T1000 (cell line): ENCODE data around the gene OXSR1.
"Not testable (repeated sequence)": the region's sequence is repeated elsewhere in the genome, so short reads cannot be mapped to it uniquely, and the experiment has no call there.

Experiments
- DNase-seq: peaks from one replicate; lab custom pipeline; 2025; ENCODE audit warnings: mixed read lengths; lab: John Stamatoyannopoulos, UW

OXSR1 gene

DNA sequence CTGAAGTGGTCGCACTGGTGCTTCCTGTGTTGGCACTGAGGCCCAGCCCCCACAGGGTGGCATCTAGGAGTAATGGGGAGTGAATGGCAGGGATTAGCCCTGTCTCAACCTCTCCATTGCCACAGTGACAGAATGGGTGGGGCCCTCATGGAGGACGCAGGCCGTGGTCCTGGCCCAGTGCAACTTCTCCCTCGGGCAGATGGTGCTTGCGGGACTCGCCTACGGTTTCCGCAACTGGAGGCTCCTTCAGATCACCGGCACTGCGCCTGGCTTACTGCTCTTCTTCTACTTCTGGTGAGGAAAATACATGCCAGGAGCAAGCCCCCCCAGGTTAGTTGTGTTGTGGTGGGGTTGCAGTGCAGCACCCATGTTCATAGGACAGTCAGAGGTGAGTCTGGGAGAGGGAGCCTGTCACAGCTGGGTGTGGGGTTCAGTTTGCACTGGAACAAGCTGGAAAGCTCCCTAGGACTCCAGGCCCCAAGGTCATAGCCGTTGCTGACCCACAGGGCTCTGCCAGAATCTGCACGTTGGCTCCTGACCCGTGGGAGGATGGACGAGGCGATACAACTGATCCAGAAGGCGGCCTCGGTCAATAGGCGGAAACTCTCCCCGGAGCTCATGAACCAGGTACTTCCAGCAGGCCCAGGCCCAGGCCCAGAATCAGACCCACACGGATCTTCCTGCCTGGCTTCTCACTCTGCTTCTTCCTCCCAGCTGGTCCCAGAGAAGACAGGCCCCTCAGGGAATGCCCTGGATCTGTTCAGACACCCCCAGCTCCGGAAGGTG lies 109.7 kb downstream of the OXSR1 start:
- DNase-seq: no peak

DNA sequence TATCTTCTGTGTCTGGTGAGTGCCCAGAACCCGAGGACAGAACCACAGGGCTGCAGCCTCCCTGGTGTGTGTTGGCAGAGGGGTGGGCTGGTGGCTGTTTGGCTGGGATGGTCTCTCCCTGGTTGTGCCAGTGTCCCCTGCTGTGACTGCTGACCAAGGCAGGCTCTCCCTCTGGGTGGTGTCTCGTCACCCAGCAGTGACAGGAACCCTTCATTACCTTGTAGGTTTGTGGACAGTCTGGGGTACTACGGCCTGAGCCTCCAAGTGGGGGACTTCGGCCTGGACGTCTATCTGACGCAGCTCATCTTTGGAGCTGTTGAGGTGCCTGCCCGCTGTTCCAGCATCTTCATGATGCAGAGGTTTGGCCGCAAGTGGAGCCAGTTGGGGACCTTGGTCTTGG lies 110.3 kb downstream of the OXSR1 start:
- no peak for DNase-seq

DNA sequence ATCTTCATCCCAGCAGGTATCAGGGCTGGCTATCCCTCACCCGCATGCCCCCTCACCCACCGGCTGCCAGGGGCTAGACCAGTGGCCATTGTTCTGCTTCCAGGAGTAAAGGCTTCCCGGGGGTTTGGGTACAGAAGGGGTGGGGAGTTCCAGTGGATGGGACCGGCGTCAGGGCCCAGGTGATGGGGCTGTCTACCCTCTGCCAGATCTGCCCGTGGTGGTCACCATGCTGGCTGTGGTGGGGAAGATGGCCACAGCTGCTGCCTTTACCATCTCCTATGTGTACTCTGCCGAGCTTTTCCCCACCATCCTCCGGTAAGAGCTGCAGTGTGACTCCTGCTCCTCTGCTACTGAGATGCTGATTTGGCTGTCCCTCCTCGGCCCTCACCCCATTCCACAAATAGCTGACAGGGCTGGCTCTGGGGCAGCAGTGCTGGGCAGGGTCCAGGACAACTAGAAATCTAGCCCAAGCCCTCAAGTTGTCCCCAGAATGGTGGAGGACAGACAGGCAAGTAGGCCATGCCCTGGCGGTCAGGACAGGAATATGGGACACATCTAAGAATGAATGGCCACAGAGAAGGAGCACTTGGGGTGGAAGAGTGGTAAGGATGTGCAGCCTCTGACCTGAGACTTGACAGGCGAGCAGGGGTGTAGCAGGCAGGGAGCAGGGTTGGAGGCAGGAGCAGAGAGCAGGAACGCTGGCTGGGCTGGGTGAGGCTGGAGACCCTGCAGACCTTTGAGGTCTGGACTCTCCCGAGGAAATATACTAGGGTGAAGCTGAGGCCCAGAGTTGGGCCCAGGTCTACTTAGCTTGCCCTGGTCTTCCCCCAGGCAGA lies 111.0 kb downstream of the OXSR1 start:
- no peak for DNase-seq

GRCh38 chr3:38276917-38277630 lies 111.7 kb downstream of the OXSR1 start:
- DNase-seq: no peak

GRCh38 chr3:38278841-38279240 lies 113.5 kb downstream of the OXSR1 start:
- no peak for DNase-seq

GRCh38 chr3:38281895-38282686 lies 116.8 kb downstream of the OXSR1 start, which contains the start of gene SLC22A14:
Gene SLC22A14, plus strand, starts transcription at chr3:38282294. Its CDS starts 23,733 bp downstream, at chr3:38306027.
- DNase-seq: no peak

- DNase-seq: no peak
These were observed 118.7 kb downstream of the OXSR1 start for GRCh38 chr3:38283810-38284755.

DNA sequence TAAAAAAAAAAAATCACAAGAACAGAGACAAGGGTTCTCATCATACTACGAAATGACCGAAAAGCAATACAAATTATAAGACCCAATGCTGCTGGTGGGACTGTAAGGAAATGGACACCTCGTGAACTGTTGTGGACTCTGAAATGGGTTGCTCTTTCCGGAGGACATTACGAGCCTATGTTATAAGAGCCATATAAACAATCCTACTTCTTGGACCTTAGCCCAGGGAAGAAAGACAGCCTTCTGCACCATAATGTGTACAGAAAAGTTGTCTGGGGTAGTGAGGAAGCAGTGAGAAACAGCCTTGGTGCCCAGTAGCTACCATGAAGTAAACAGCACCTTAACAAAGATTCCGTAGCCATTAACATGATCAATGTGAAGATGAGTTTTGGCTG lies 119.4 kb downstream of the OXSR1 start:
- no peak for DNase-seq

GRCh38 chr3:38289286-38290217 lies 124.2 kb downstream of the OXSR1 start:
- DNase-seq: not testable (repeated sequence)

- not testable (repeated sequence) for DNase-seq
These were observed 131.7 kb downstream of the OXSR1 start for GRCh38 chr3:38297053-38297452.

DNA sequence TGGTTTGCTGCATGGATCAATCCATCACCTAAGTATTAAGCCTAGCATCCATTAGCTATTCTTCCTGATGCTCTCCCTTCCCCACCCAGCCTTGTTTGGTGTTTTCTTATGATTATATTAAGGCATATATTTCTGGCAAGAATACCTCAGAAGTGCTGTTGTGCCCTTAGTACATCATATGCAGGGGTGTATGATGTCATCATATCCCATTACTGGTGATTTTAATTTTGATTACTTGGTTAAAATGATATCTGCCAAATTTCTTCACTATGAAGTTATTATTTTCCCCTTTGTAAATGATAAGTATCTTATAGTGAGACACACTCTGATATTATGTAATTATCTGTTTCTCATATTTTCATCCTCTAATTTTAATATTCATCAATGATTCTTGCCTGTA lies 132.2 kb downstream of the OXSR1 start:
- no peak for DNase-seq

GRCh38 chr3:38297947-38298711 lies 132.8 kb downstream of the OXSR1 start:
- no peak for DNase-seq
